IPS DF 19.7 (cell line): ENCODE measurements around the gene ATP5PD.

Experiments used
- DNase-seq: peaks from one replicate; pipeline ENCODE4 v3.0.0-alpha.2; 2013; ENCODE audit warnings: low read depth, low spot score

Gene ATP5PD

GRCh38 chr17:75046407-75047289, at the start of gene ATP5PD, which contains the start of gene KCTD2:
ATP5PD (minus strand) TSS chr17:75046969; CDS start chr17:75042650, 4,319 bp downstream.
KCTD2 (plus strand) TSS chr17:75047225; CDS start chr17:75047251, 26 bp downstream.
- peak; percentile 94 for DNase-seq

GRCh38 chr17:75096082-75096625, 49.4 kb upstream of the ATP5PD start:
- DNase-seq: no peak

- DNase-seq: no peak
Observed at GRCh38 chr17:75094871-75095399, 48.2 kb upstream of the ATP5PD start.

- DNase-seq: no peak
Observed at GRCh38 chr17:75093548-75094158, 46.9 kb upstream of the ATP5PD start.

GRCh38 chr17:75091855-75092327, 45.1 kb upstream of the ATP5PD start:
- no peak for DNase-seq

GRCh38 chr17:75090871-75091854, 44.4 kb upstream of the ATP5PD start:
- DNase-seq: no peak

GRCh38 chr17:75088465-75089417, 42.0 kb upstream of the ATP5PD start:
- DNase-seq: no peak

- DNase-seq: peak; percentile 89
Observed at GRCh38 chr17:75087558-75088453, 41.0 kb upstream of the ATP5PD start, which contains the start of gene SLC16A5. SLC16A5 (plus strand) TSS chr17:75087954; CDS start chr17:75093637, 5,683 bp downstream.

GRCh38 chr17:75087182-75087557, 40.4 kb upstream of the ATP5PD start:
- DNase-seq: no peak

GRCh38 chr17:75086496-75087181, 39.9 kb upstream of the ATP5PD start:
- DNase-seq: no peak

- DNase-seq: no peak
Observed at GRCh38 chr17:75084039-75084660, 37.4 kb upstream of the ATP5PD start.

- no peak for DNase-seq
Observed at GRCh38 chr17:75082683-75083082, 35.9 kb upstream of the ATP5PD start.

GRCh38 chr17:75081611-75082540, 35.1 kb upstream of the ATP5PD start:
- no peak for DNase-seq

- no peak for DNase-seq
Observed at GRCh38 chr17:75079023-75079373, 32.2 kb upstream of the ATP5PD start.

- DNase-seq: no peak
Observed at GRCh38 chr17:75078284-75079022, 31.7 kb upstream of the ATP5PD start.
